Stimulated activated CD4-positive, alpha-beta T cell treated with anti-CD3 and anti-CD28 coated beads, TNF-alpha, amount 100 ng/mL, for 4 hours (primary cell): ENCODE measurements around the gene ARMC2.

Experiments used
- DNase-seq, 3 experiments: peaks; one replicate each; pipeline ENCODE4 v3.0.0-alpha.2; 2020; ENCODE audit warnings: low read depth in 3 of 3

ARMC2 gene

DNA sequence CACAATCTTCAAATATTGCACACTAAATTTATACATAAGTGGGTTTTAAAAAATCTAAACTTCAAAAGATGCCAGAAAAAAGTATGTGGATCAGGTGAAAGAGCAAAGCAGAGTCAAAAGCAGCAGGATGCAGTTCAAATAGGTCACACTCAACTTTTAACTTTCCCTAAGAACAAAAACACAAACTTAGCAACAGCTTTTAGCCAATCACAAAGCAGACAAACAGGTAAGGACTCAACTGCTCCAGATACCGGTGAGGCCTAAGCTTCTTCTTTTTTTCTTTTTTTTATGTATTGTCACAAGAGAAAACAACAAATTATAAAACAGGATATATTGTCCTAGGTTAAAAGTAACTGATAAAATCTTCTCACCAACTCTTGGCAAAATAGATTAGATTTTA is 171.7 kb downstream of the ARMC2 start:
- DNase-seq: no peak

DNA sequence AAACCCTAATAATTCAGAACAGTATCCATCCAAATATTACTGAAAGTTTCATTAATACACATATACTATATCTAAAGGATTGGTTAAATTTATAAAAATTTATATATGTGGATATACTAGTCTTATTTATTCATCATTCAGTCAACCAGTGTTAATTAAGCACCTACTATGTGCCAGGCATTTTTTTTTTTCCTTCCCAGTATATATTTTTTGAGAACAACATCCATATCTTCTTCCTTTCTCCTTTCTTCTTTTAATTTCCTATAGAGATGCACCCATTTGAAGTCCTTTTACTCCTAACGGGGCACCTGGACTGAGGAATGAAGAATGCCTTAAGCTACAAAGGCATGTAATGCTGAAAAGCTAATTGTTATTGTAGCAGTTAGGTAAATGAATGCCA is 173.6 kb downstream of the ARMC2 start:
- no peak for DNase-seq

DNA sequence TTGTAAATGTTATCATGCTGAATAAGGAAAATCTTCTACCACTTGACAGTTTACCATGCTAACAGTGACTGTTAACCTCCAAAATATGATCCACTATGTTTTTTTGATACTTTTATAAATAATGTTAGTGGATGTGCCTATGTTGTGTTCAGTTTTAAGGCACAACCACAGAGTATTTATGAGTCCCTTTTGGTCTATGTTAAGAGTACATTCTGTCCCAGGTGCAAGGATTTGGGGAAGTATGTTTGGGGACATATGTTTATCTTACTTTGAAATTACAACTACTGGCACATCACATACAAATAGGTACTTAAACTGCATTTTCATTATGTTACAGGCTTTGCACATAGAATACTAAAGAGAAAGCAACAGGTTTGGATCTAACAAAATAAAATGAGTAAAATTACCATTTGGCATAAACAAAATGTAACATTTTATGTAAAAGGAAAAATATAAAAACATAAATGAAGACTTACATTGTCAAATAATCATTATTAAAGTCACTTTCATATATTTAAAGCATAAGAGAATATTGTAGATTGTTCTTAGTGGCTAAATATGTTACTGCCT is 175.2 kb downstream of the ARMC2 start:
- DNase-seq: no peak
